Measurements from ENCODE around the gene CDC25C.
"Not testable (repeated sequence)": the region's sequence is repeated elsewhere in the genome, so short reads cannot be mapped to it uniquely, and the experiment has no call there.

The CDC25C gene

GRCh38 chr5:138275895-138276294 lies 55.7 kb downstream of the CDC25C start:
- no peak for DNase-seq (ENCODE audit: low spot score)

GRCh38 chr5:138275379-138275782 lies 56.2 kb downstream of the CDC25C start:
- DNase-seq (ENCODE audit: low spot score), result no peak

- DNase-seq (ENCODE audit: low spot score), result no peak
Observed at GRCh38 chr5:138274189-138274853, 57.3 kb downstream of the CDC25C start, which contains the start of gene GFRA3. TSS of gene GFRA3 (minus strand) at chr5:138274621. CDS start at chr5:138274424, 197 bp downstream.

- DNase-seq (ENCODE audit: low spot score), result no peak
Observed at GRCh38 chr5:138273834-138274188, 57.8 kb downstream of the CDC25C start.

GRCh38 chr5:138272681-138273080 lies 58.9 kb downstream of the CDC25C start:
- DNase-seq (ENCODE audit: low spot score), result no peak

GRCh38 chr5:138271281-138271680 lies 60.3 kb downstream of the CDC25C start:
- DNase-seq (ENCODE audit: low spot score), result no peak

- no peak for DNase-seq (ENCODE audit: low spot score)
Observed at GRCh38 chr5:138264183-138264582, 67.4 kb downstream of the CDC25C start.

- no peak for DNase-seq (ENCODE audit: low spot score)
Observed at GRCh38 chr5:138263581-138263980, 68.0 kb downstream of the CDC25C start.

GRCh38 chr5:138258704-138259292 lies 72.8 kb downstream of the CDC25C start:
- no peak for DNase-seq (ENCODE audit: low spot score)

GRCh38 chr5:138257583-138257982 lies 74.0 kb downstream of the CDC25C start:
- DNase-seq (ENCODE audit: low spot score), result no peak

GRCh38 chr5:138252944-138253343 lies 78.7 kb downstream of the CDC25C start:
- no peak for DNase-seq (ENCODE audit: low spot score)

- not testable (repeated sequence) for DNase-seq (ENCODE audit: low spot score)
Observed at GRCh38 chr5:138247800-138248199, 83.8 kb downstream of the CDC25C start.

- no peak for DNase-seq (ENCODE audit: low spot score)
Observed at GRCh38 chr5:138246822-138247221, 84.8 kb downstream of the CDC25C start.

GRCh38 chr5:138246334-138246733 lies 85.3 kb downstream of the CDC25C start:
- DNase-seq (ENCODE audit: low spot score), result no peak

GRCh38 chr5:138245717-138246116 lies 85.9 kb downstream of the CDC25C start:
- no peak for DNase-seq (ENCODE audit: low spot score)

- DNase-seq (ENCODE audit: low spot score), result no peak
Observed at GRCh38 chr5:138243794-138244193, 87.8 kb downstream of the CDC25C start.

- no peak for DNase-seq (ENCODE audit: low spot score)
Observed at GRCh38 chr5:138241688-138242571, 89.7 kb downstream of the CDC25C start.

GRCh38 chr5:138240650-138241385 lies 90.8 kb downstream of the CDC25C start:
- no peak for DNase-seq (ENCODE audit: low spot score)

- no peak for DNase-seq (ENCODE audit: low spot score)
Observed at GRCh38 chr5:138238034-138238433, 93.6 kb downstream of the CDC25C start.
